Activated CD4-positive, alpha-beta T cell treated with anti-CD3 and anti-CD28 coated beads, Interleukin-2, amount 50 U/mL, for 4 hours (primary cell): Measurements from ENCODE around the gene TSSK3.

ENCODE experiments used
- DNase-seq, 2 experiments: peaks; one replicate each; pipeline ENCODE4 v3.0.0-alpha.2; 2020

The TSSK3 gene

DNA sequence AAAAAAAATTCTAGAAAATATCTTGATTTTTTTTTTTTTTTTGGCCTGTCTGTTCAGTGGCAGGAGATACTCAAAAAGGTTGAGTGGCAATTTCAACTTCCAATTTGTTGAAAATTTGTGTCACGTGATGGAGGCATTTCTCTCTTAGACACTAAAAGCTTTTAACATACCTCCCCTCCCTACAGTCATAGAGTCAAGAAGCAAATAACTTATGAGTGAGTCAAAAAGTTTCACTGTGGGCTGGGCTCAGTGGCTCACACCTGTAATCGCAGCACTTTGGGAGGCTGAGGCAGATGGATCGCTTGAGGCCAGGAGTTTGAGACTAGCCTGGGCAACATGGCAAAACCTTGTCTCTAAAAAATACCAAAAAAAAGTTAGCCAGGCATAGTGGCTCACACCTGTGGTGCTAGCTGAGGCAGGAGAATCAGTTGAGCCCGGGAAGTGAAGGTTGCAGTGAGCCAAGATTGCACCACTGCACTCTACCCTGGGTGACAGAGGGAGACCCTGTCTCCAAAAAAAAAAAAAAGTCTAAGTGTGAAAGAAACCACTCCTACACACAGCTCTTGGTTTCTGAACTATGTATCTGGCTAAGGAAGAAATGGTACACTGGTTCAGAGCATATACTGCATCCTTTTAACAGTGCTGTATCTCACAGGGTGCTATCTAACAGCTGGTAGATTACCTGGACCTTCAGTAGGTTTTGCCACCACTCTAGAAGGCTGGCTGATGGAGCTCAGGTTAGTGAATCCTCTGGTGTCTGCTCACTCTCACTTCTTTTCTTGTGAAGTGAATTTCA lies 43.5 kb downstream of the TSSK3 start:
- DNase-seq: no peak

DNA sequence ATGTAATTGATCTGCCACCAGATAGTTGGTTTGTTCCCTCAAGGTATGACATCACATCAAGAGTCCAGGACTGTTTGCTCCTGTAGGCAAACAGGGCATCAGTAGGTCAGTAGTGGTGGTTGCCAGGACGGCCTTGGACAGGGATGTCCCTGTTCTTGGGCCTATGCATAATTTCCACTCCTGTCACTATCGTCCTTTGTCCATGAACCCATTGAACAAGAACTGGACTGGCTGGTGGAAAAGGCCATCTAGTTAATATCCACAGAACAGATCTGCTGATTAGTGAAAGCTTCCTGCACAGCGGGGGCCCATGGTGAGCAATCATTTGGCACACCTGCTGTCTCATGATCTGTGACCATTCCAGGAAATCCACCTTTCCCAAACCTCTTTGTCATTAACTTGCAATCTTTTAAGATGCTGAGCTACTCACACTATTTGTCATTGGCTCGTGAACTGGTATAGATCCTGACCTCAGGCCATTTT lies 44.3 kb downstream of the TSSK3 start:
- DNase-seq: no peak

DNA sequence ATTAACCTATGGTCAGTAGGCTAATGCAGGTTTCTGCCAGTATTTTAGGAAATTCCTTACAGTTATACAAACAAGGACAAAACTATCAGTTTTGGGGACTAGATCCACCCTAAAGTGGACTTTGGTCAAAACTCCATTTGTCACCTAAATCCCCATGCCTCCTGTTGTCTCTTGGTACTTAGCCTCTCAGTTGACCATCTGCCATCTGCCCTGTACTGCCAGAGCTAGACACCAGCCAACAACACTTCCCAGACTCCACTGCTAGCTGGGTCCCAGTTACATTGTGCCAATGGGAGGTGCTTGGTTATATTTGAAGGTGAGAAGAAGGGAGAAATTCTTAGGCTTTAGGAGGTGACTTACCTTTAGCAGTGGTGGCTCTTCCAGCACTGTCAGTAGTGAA lies 48.9 kb downstream of the TSSK3 start:
- DNase-seq: no peak

DNA sequence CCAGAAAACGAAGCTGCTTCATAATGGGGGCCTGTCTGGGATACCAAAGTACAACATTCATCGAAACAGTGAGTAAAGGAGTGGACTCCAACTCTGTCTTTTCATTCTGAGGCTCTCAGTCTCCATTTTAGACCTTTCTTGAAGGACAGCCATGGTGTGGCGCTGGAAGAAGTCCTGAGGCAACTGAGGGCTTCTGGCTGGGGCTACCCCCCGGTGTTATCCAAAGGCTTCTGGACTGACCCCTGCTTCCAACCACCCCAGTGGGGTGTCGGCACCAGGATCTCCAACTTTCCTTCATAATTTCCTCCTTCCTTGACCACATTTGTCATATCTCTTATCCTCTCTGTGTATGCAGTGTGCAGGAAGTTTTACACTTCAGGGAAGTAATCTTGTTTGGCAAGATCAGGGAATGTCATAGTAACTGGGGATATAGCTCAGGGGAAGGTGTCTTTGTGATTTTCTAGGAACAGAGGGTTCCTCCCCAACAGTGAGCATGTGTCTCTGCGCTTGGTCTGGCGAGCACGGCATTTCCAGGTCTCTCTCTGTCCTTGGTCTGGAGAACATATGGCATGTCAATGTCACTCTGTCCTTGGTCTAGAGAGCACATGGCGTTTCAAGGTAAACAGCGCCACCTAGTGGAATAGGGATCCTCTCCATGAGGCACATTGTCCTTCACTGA lies 51.3 kb downstream of the TSSK3 start:
- peak; percentile 60 for DNase-seq
